ENCODE data around the gene NUP62. TPM values are rescaled to one million over a fixed set of nuclear protein-coding genes. Genes with fewer than 3 reads are reported as not detected.
"Not testable (repeated sequence)": the region's sequence is repeated elsewhere in the genome, so short reads cannot be mapped to it uniquely, and the experiment has no call there.

NUP62 gene
- total RNA-seq, 3 donors from 2014 or later (not counting 1 experiment from before 2014, with no cell fraction given): 34.2 to 57.4 (median 40.9) TPM

- H3K36me3 Mint-ChIP-seq; DNase-seq; H3K4me1 ChIP-seq (ENCODE audit: control insufficient read depth, insufficient read depth, low read length); H3K27me3 ChIP-seq (ENCODE audit: control insufficient read depth, insufficient read depth, low read length); intact Hi-C loops (cut with micrococcal nuclease); H3K36me3 ChIP-seq (ENCODE audit: control insufficient read depth, insufficient read depth, low read length); H3K9me3 Mint-ChIP-seq; ATAC-seq; H3K4me1 Mint-ChIP-seq; H3K4me3 ChIP-seq (ENCODE audit: low read length); H3K27ac Mint-ChIP-seq; H3K9me3 ChIP-seq (ENCODE audit: control insufficient read depth, insufficient read depth, low read length); H3K4me3 Mint-ChIP-seq; H3K27ac ChIP-seq (ENCODE audit: low read length): not testable (repeated sequence)
- 83% methylated on average over 13 of the region's 13 CpGs for WGBS (ENCODE audit: insufficient coverage)
- peaks cover 10 to 15% of the 10 kb centered on the region in 2 donors for H3K27me3 Mint-ChIP-seq (ENCODE audit: low read depth in 2 of 2)
These were observed 29.3 kb upstream of the NUP62 start for GRCh38 chr19:49958596-49958995.

DNA sequence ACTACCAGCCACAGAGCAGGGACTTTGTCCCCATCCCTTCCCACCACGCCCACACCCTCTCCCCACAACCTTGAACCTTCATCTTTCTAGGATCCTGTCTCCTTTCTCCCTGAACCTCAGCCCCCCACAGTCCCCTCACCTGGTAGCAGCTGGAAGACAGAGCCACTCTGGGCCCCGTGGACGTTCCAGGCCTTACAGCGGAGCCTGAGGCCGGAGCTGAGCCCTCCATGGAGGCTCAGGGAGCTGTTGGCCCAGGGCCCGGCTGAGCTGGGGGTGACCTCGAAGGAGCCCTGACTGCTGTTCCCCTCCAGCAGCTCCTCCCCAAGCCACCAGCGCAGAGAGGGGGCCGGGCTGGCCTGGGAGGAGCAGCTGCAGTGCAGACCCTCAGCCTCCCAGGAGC, 28.8 kb upstream of the NUP62 start:
- intact Hi-C loops (cut with micrococcal nuclease); H3K9me3 Mint-ChIP-seq; H3K27me3 ChIP-seq (ENCODE audit: control insufficient read depth, insufficient read depth, low read length); DNase-seq; H3K4me3 ChIP-seq (ENCODE audit: low read length); H3K9me3 ChIP-seq (ENCODE audit: control insufficient read depth, insufficient read depth, low read length); H3K4me1 ChIP-seq (ENCODE audit: control insufficient read depth, insufficient read depth, low read length); H3K36me3 Mint-ChIP-seq; H3K4me3 Mint-ChIP-seq; H3K36me3 ChIP-seq (ENCODE audit: control insufficient read depth, insufficient read depth, low read length); H3K27ac ChIP-seq (ENCODE audit: low read length); ATAC-seq; H3K27ac Mint-ChIP-seq; H3K4me1 Mint-ChIP-seq: not testable (repeated sequence)
- 72% methylated on average over 9 of the region's 9 CpGs for WGBS (ENCODE audit: insufficient coverage)
- peaks cover 15 to 19% of the 10 kb centered on the region in 2 donors for H3K27me3 Mint-ChIP-seq (ENCODE audit: low read depth in 2 of 2)

GRCh38 chr19:49957262-49957915, 28.1 kb upstream of the NUP62 start:
- Histone ChIP-seq H3K27me3 (ENCODE audit: control insufficient read depth, insufficient read depth, low read length) (no peaks in the 10 kb centered on the region), H3K4me3 (ENCODE audit: low read length) (no peak overlapping the region), H3K36me3 (ENCODE audit: control insufficient read depth, insufficient read depth, low read length) (no peaks in the 10 kb centered on the region), H3K4me1 (ENCODE audit: control insufficient read depth, insufficient read depth, low read length) (no peaks in the 10 kb centered on the region), H3K27ac (ENCODE audit: low read length) (no peak overlapping the region), H3K9me3 (ENCODE audit: control insufficient read depth, insufficient read depth, low read length) (no peaks in the 10 kb centered on the region)
- WGBS (ENCODE audit: insufficient coverage): 93% methylated on average over 10 of the region's 10 CpGs
- no peak overlapping the region for H3K4me3 Mint-ChIP-seq
- no peak for DNase-seq
- no peaks in the 10 kb centered on the region for H3K36me3 Mint-ChIP-seq
- H3K27ac Mint-ChIP-seq: no peak overlapping the region
- intact Hi-C loops (cut with micrococcal nuclease): no loop called here
- TF ChIP-seq, protein P1, sequence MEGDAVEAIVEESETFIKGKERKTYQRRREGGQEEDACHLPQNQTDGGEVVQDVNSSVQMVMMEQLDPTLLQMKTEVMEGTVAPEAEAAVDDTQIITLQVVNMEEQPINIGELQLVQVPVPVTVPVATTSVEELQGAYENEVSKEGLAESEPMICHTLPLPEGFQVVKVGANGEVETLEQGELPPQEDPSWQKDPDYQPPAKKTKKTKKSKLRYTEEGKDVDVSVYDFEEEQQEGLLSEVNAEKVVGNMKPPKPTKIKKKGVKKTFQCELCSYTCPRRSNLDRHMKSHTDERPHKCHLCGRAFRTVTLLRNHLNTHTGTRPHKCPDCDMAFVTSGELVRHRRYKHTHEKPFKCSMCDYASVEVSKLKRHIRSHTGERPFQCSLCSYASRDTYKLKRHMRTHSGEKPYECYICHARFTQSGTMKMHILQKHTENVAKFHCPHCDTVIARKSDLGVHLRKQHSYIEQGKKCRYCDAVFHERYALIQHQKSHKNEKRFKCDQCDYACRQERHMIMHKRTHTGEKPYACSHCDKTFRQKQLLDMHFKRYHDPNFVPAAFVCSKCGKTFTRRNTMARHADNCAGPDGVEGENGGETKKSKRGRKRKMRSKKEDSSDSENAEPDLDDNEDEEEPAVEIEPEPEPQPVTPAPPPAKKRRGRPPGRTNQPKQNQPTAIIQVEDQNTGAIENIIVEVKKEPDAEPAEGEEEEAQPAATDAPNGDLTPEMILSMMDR (IDR thresholded peaks at IDR 0.05): no peak
- ATAC-seq: no peak
- no peaks in the 10 kb centered on the region for H3K9me3 Mint-ChIP-seq
- H3K4me1 Mint-ChIP-seq: peaks cover 9 to 12% of the 10 kb centered on the region in 2 donors
- peaks cover 20 to 27% of the 10 kb centered on the region in 2 donors for H3K27me3 Mint-ChIP-seq (ENCODE audit: low read depth in 2 of 2)

GRCh38 chr19:49956115-49956495, 26.8 kb upstream of the NUP62 start:
- intact Hi-C loops (cut with micrococcal nuclease): no loop called here
- WGBS (ENCODE audit: insufficient coverage): 87% methylated on average over 9 of the region's 9 CpGs

More at GRCh38 chr19:49956115-49956495, 26.8 kb upstream of the NUP62 start:
- Mint-ChIP-seq H3K4me1 (peaks cover 9 to 12% of the 10 kb centered on the region in 2 donors), H3K27me3 (ENCODE audit: low read depth in 2 of 2) (peaks cover 23 to 29% of the 10 kb centered on the region in 2 donors), H3K36me3 (no peaks in the 10 kb centered on the region), H3K27ac (no peak overlapping the region), H3K4me3 (no peak overlapping the region), H3K9me3 (no peaks in the 10 kb centered on the region)
- Histone ChIP-seq H3K9me3 (ENCODE audit: control insufficient read depth, insufficient read depth, low read length) (no peaks in the 10 kb centered on the region), H3K27ac (ENCODE audit: low read length) (no peak overlapping the region), H3K36me3 (ENCODE audit: control insufficient read depth, insufficient read depth, low read length) (no peaks in the 10 kb centered on the region), H3K4me1 (ENCODE audit: control insufficient read depth, insufficient read depth, low read length) (no peaks in the 10 kb centered on the region), H3K4me3 (ENCODE audit: low read length) (no peak overlapping the region), H3K27me3 (ENCODE audit: control insufficient read depth, insufficient read depth, low read length) (no peaks in the 10 kb centered on the region)
- ATAC-seq (no peak), DNase-seq (no peak)
- TF ChIP-seq, protein P1 (IDR thresholded peaks at IDR 0.05): no peak

Measured in natural killer cell (primary cell).